Panc1 (cell line): ENCODE data around the gene ZNG1A.
"Not testable (repeated sequence)": the region's sequence is repeated elsewhere in the genome, so short reads cannot be mapped to it uniquely, and the experiment has no call there.

Source experiments
- CTCF ChIP-seq: fragments of 450-650 bp; IDR thresholded peaks from 2 replicates; pipeline ENCODE4 v1.5.1; 2017; ENCODE audit warnings: mild to moderate bottlenecking
- POLR2AphosphoS5 ChIP-seq: IDR thresholded peaks from 2 replicates; pipeline ENCODE4 v1.6.1; 2012; ENCODE audit warnings: mild to moderate bottlenecking, low read depth, low read length, moderate library complexity

- not testable (repeated sequence) for TF ChIP-seq CTCF, POLR2AphosphoS5
Observed at GRCh38 chr9:219036-219435, 40.2 kb upstream of the ZNG1A start.
